Epithelial cell of esophagus (primary cell): ENCODE data around the gene ACVR1C.
A peak's percentile ranks its signal among the peaks of the same experiment; 100 is the strongest.

Experiments
- DNase-seq: peaks from one replicate; pipeline ENCODE4 v3.0.0; 2010; ENCODE audit warnings: low read depth
- H3K4me3 ChIP-seq: 2 replicates; pipeline ENCODE4 v1.5.1; 2011; ENCODE audit warnings: mild to moderate bottlenecking, low read length, control low read depth
- TF ChIP-seq, protein P1 (sequence below): IDR thresholded peaks from 2 replicates; pipeline ENCODE4 v1.5.1; 2011; ENCODE audit warnings: low read depth, mild to moderate bottlenecking, low read length, control low read depth, inconsistent platforms; ENCODE audit not compliant: insufficient read depth; ENCODE audit errors: missing control alignments

Gene ACVR1C

DNA sequence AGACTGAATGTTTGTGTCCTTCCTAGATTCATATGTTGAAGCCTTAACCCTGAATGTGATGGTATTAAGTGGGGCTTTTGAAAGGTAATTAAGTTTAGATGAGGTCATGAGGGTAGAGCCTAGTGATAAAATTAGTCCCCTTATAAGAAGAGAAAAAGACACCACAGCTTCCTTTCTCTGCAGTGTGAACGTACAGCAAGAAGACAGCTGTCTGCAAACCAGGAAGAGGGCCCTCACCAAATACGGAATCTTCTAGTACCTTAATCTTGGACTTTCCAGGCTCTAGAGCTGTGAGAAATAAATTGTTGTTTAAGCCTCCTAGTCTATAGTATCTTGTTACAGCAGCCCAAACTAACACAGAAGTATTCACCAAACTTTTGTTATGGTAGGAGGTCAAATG is 127.6 kb downstream of the ACVR1C start:
- no peak for DNase-seq
- TF ChIP-seq, protein P1, sequence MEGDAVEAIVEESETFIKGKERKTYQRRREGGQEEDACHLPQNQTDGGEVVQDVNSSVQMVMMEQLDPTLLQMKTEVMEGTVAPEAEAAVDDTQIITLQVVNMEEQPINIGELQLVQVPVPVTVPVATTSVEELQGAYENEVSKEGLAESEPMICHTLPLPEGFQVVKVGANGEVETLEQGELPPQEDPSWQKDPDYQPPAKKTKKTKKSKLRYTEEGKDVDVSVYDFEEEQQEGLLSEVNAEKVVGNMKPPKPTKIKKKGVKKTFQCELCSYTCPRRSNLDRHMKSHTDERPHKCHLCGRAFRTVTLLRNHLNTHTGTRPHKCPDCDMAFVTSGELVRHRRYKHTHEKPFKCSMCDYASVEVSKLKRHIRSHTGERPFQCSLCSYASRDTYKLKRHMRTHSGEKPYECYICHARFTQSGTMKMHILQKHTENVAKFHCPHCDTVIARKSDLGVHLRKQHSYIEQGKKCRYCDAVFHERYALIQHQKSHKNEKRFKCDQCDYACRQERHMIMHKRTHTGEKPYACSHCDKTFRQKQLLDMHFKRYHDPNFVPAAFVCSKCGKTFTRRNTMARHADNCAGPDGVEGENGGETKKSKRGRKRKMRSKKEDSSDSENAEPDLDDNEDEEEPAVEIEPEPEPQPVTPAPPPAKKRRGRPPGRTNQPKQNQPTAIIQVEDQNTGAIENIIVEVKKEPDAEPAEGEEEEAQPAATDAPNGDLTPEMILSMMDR = no peak
- H3K4me3 ChIP-seq = no peak overlapping the region

DNA sequence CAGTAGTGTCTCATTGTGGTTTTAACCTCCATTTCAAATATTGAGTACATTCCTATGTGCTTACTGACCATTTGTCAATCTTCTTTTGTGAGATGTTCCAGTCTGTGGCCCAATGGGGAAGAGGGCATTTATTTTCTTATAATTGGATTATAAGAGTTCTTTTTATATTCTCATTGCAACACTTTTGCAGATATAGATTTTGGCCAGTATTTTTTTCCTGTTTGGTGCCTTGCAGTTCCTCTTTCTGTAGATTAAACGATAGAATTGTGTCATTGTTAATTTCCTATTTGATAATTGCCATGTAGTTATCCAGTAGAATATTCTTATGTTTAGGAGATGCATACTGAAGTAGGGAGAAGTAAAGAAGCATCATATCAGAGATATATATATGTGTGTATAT is 128.3 kb downstream of the ACVR1C start:
- TF ChIP-seq, protein P1 = no peak
- H3K4me3 ChIP-seq = no peak overlapping the region
- DNase-seq = no peak

DNA sequence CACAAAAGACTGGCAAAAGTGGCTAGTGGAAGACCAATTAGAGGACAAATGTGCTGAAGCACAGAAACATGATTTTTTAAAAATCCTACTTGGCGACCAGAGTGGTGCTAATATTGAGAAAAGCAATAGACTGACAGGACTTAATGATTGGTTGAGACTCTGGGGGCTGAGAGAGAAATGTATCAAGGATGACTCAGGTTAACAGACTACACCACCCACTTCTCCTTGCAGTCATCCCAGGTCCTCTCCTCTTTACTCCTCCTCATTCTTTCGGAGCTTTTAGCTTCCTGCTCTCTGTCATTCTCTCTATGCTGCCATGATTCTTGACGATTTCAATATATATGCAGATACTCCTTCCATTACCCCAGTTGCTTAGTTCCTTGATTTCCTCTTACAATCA is 130.2 kb downstream of the ACVR1C start:
- TF ChIP-seq, protein P1 = no peak
- no peak for DNase-seq

DNA sequence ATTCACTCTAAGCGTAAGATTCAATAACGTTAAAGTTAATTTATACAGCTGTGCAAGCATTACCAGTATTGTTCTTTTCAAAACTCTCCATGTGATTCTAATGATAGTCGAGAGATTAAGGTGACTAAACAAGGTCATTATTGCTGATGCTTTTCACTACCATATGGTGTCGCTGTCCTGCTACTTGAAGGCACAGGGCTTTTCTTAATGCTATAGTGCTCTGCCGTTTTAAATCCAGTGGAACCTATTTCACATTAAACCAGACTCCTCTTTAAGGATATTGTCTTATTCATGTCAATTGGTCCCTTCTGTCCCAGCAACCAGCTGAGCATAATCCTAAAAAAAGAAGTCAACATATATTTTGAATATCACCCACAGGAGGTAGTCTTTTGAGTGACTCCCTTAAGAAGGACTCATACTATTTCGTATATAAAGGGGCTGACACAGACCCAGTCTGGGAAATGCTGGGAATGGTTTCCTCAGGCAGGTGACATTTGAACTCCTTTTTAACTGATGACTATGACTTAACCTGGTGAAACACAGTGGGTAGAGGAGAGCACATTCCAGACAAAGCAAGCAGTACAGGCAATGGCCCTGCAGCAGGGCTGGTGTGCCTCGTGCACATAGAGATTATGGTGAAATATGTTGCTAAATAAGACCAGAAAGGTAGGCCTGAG is 130.9 kb downstream of the ACVR1C start:
- DNase-seq = peak; percentile 53
- TF ChIP-seq, protein P1 = peak; percentile 86
- no peak overlapping the region for H3K4me3 ChIP-seq

More for the DNA sequence above, 130.2 kb downstream of the ACVR1C start:
- no peak overlapping the region for H3K4me3 ChIP-seq

DNA sequence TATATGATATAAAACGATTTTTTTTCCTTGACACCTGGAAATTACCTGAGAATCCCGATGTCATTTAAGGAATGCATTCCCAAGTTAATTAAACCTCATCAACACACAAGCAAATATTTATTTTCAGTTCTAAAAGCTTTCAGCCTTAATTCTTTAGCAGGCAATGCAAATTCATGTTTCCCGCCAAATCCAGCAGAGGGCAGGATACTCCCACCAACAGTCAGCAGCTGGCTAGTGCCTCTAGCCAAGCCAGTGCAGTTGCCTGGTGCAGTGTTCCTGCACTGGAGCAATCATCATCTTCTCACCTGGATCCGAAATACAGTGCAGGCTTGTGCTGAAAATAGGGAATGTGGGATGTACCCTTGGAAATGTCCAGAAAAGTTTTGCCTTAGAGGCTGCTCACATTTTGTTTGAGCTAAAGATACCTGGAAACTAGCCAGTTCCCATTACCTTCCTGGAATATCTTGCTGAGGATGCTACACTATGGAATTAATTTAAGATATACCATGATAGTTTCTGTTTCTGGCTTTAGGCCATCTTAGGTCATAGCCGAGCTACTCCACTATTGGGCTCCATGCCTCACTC is 136.4 kb downstream of the ACVR1C start:
- TF ChIP-seq, protein P1 = peak; percentile 80
- no peak overlapping the region for H3K4me3 ChIP-seq
- peak; percentile 72 for DNase-seq

DNA sequence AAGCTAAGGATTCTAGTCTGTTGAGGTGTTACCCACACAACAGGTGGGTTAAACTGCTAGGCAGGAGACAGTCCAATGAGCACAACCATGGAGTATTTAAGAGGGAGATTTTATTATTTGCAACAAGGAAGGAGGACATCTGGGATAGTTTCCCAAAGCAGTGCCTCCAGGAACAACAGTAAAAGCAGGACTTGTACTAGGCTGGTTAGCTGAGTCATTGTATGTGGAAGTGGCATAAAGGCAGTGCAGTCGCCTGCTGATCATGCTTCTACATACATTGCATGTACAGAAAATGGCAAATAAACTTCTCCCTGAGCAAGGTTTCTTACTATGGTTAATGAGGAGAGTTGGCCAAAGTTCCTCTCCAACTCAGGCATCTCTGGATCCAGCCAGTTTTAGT is 138.7 kb downstream of the ACVR1C start:
- no peak for DNase-seq
- TF ChIP-seq, protein P1 = no peak
- no peak overlapping the region for H3K4me3 ChIP-seq

DNA sequence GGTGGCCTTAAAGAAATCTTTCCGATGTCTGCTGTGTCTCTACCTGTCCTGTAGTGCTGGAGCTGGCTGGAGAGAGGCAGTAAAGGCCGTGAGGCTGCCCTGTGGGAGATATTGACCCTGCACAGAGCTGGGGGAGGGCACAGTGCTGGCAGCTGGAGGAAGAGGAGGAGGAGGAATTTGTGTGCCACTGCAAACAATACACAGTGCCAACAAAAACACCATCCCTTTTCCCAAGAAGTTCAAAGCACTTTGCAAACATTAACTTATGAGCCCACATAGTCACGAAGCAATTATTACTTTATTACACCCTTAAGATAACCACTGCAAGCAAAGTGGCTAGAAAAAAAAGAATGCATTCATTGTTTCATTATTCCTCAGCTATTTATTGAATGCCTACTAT is 139.8 kb downstream of the ACVR1C start:
- TF ChIP-seq, protein P1 = no peak
- no peak for DNase-seq
- no peak overlapping the region for H3K4me3 ChIP-seq
